ENCODE results near the gene LAIR2.

LAIR2 gene

DNA sequence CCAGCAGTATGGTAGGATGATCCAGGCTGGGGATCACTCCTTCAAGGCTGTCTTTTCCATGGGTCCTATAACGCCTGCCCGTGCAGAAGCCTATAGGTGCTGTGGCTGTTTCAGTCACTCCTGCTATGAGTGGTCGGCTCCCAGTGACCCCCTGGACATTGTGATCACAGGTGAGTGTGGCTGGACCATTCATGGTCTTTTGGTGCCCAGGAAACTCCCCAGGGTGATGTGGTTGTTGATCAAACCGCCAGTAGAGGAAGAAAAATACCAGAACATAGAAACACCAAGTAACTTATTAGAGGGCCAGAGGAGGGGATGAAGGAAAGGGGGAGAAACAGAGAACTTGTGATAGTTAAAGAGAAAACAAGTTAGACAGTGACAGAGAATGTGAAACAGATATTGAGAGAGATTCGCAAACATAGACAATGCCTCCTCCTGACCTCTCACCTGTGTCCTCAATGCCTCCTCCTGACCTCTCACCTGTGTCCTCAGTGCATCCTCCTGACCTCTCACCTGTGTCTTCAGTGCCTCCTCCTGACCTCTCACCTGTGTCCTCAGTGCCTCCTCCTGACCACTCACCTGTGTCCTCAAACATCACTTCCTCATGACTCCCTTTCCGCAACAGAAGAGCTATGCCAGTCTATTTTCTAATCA is 19.4 kb downstream of the LAIR2 start:
- FAIRE-seq (no peak), DNase-seq (ENCODE audit: insufficient read length, low spot score) (no peak)
- no peak for TF ChIP-seq POLR2A (IDR thresholded peaks at IDR 0.05; ENCODE audit: low read depth, low read length)

DNA sequence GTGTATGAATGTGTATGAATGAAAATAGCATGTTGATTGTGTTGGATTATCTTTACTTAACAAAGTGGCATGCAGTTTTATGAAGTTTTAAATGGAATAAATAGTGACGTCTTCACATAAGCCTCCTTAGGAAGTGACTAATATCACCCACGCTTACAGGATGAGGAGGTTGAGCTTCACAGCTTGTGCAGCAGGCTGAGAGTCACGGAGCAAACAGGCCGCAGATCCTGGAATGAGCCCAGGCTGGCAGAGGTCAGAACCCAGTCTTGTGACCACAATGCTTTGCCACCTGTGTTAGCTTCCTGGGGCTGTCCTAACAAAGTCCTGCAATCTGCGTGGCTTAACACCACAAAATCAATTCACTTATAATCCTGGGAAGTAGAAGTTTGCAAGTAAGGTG is 20.8 kb downstream of the LAIR2 start:
- no peak for TF ChIP-seq POLR2A (IDR thresholded peaks at IDR 0.05; ENCODE audit: low read depth, low read length)
- no peak for FAIRE-seq
- peak; percentile 86 for DNase-seq (ENCODE audit: insufficient read length, low spot score)

DNA sequence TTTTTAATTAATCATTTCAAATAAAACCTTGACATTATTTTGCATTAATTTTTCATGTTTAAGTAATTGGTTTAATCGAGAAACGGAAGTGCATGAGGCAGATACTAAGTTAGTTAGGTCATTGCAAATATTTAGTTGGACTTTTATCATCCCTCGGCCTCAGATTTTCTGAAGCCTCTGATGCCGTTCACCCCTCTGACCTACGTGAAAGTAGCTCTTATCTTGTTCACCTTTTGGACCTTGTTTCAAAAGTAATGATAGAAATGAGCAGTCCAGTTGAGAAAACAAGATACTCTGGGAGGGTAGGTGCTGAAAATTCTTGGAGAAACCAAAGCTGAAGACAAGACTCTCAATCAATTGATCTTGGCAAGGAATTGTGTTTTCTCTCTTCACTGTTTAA is 23.0 kb downstream of the LAIR2 start:
- TF ChIP-seq POLR2A (IDR thresholded peaks at IDR 0.05; ENCODE audit: low read depth, low read length) = no peak
- DNase-seq (ENCODE audit: insufficient read length, low spot score) (no peak), FAIRE-seq (no peak)

DNA sequence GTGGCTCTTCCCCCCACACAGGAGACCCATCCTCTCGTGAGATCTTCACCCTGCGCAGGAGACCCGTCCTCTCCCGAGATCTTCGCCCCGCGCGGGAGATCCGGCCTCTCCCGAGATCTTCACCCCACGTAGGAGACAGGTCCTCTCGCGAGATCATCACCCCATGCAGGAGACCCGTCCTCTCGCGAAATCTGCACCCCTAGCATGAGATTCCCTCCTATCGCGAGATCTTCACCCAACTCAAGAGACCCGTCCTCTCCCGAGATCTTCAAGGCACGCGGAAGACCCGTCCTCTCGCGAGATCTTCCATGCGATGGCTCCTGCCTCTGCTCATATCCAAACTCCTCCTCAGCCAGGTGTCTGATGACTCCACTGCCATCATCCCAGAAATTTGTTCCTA is 24.3 kb downstream of the LAIR2 start:
- TF ChIP-seq POLR2A (IDR thresholded peaks at IDR 0.05; ENCODE audit: low read depth, low read length) = no peak
- no peak for FAIRE-seq

DNA sequence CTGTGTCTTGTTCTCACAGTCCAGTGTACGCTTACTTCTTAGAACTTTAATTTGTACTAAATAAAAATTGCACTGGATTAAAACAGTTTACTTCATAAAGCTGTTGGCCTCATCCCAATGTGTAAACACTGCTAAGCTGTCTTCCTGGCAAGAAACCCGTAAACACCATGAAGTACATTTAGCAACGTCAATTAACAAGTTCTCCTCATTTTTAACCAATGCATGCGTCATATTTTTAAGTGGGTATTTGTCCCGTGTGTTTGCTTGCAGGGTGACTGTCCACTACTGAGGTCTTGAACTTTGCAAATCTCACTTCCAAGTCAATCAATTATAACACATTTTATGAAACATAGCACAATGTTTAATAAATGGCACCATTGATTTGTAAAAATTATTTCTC is 28.2 kb downstream of the LAIR2 start:
- no peak for FAIRE-seq
- no peak for TF ChIP-seq POLR2A (IDR thresholded peaks at IDR 0.05; ENCODE audit: low read depth, low read length)
- no peak for DNase-seq (ENCODE audit: insufficient read length, low spot score)

More for the DNA sequence above, 24.3 kb downstream of the LAIR2 start:
- DNase-seq (ENCODE audit: insufficient read length, low spot score) = no peak

DNA sequence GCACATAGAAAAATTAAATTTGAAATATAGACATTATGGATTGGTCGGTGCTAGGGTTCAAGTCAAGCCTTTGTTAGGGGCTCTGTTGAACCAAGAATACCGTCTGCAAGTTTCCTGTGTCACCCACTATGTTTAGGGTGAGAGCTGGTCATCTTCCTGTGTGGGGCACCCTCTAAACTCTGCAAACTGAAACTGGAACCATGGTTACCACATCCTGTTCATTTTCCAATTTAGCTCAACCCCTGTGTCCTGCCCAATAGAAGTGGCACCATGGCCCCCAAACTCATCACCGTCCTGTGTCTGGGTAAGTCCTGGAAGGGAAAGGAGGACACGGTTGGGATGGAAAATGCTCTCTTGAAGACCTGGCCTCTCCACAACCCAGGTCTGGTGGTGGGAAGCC is 29.9 kb downstream of the LAIR2 start:
- FAIRE-seq (no peak), DNase-seq (ENCODE audit: insufficient read length, low spot score) (no peak)
- no peak for TF ChIP-seq POLR2A (IDR thresholded peaks at IDR 0.05; ENCODE audit: low read depth, low read length)

DNA sequence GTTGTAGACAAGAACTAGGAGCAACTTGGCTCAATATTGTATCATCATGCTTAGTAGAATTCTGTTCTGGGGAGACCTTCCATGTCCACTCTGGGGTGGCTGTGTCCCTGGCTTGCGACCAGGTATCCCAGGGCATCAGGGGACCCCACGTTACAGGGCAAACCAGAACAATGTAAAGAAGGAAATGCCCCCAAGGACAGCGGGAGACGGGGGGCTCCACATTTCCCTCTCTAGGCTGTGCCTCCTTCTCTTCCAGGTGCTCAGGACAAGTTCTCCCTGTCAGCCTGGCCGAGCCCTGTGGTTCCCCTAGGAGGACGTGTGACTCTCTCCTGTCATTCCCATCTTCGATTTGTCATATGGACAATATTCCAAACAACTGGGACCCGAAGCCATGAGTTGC is 30.8 kb downstream of the LAIR2 start:
- DNase-seq (ENCODE audit: insufficient read length, low spot score) (no peak), FAIRE-seq (no peak)
- TF ChIP-seq POLR2A (IDR thresholded peaks at IDR 0.05; ENCODE audit: low read depth, low read length) = no peak

DNA sequence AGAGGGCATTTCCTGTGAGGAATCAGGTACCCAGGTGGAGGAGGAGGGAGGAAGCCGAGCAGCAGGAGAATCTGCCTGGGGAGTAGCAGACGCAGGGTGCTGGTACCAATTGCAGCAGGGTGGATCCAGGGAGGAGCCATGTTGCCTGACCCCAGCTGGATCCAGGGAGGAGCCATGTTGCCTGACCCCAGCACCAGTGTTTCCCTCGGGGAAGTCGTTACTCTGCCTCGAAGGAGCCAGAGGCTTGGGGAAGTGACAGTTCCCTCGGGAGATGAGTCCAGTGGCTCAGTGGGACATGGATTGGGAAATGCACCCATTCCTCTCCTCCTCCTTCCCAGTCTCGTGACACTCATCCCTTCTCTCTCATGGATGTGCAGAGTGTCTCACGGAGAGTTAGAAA is 31.5 kb downstream of the LAIR2 start:
- TF ChIP-seq POLR2A (IDR thresholded peaks at IDR 0.05; ENCODE audit: low read depth, low read length) = no peak
- no peak for FAIRE-seq
- DNase-seq (ENCODE audit: insufficient read length, low spot score) = no peak

DNA sequence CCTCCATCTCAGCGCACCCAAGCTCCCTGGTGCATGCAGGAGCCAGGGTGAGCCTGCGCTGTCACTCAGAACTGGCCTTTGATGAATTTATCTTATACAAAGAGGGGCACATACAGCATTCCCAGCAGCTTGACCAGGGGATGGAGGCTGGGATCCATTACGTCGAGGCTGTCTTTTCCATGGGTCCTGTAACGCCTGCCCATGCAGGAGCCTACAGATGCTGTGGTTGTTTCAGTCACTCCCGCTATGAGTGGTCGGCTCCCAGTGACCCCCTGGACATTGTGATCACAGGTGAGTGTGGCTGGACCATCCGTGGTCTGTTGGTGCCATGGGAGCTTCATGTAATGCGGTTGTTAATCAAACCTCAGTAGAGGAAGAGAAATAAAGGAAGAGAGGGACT is 33.0 kb downstream of the LAIR2 start:
- FAIRE-seq (no peak), DNase-seq (ENCODE audit: insufficient read length, low spot score) (no peak)
- no peak for TF ChIP-seq POLR2A (IDR thresholded peaks at IDR 0.05; ENCODE audit: low read depth, low read length)

DNA sequence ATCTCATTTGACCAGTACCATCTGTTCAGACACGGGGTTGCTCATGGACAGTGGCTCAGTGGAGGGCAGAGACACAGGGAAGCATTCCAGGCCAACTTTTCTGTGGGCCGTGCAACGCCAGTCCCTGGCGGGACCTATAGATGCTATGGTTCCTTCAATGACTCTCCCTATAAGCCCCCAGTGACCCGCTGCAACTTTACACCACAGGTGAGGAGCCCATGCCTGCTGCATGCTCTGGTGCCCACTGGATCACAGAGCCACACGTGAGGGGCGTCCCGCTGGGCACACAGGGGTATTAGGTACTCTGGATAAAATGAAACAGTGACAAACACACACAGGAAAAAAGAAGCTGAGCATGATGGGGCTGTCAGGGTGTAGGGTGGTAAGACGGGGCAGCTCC is 34.3 kb downstream of the LAIR2 start:
- DNase-seq (ENCODE audit: insufficient read length, low spot score) (no peak), FAIRE-seq (no peak)
- no peak for TF ChIP-seq POLR2A (IDR thresholded peaks at IDR 0.05; ENCODE audit: low read depth, low read length)

DNA sequence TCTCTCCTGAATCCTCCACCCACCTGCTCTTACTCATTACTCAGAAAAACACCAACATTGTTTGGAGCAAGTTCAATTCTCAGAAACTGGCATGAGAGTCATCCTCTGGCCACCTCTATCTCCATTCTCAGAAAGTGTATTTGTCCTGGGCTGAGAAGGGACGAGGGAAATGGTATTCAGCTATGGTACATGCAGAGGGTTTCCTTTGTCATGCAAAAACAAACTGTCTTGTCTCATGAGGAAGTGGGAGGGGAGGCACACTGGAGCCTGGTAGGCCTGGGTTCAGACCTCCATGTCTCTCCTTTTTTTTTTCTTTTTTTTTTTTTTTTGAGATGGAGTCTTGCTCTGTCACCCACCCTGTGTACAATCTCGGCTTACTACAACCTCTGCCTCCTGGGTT is 39.1 kb downstream of the LAIR2 start:
- FAIRE-seq = no peak
- DNase-seq (ENCODE audit: insufficient read length, low spot score) = no peak
- no peak for TF ChIP-seq POLR2A (IDR thresholded peaks at IDR 0.05; ENCODE audit: low read depth, low read length)

DNA sequence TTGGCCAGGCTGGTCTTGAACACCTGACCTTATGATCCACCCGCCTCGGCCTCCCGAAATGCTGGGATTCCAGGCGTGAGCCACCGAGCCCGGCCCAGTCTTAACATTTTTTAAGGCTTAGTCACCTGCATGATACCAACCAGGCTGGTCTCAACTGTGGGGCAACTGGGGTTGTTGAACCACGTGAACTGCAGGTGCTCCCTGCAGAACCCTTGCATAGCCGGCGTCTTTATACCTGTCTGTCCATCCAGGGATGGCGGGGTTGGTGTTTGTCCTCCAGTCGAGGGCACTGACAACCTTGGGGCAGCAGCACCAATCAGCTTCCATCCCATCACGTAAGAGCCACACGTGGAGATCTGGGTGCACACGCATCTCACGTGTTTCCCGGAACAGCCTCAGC is 46.2 kb downstream of the LAIR2 start:
- FAIRE-seq = no peak
- DNase-seq (ENCODE audit: insufficient read length, low spot score) = no peak
- TF ChIP-seq POLR2A (IDR thresholded peaks at IDR 0.05; ENCODE audit: low read depth, low read length) = no peak

DNA sequence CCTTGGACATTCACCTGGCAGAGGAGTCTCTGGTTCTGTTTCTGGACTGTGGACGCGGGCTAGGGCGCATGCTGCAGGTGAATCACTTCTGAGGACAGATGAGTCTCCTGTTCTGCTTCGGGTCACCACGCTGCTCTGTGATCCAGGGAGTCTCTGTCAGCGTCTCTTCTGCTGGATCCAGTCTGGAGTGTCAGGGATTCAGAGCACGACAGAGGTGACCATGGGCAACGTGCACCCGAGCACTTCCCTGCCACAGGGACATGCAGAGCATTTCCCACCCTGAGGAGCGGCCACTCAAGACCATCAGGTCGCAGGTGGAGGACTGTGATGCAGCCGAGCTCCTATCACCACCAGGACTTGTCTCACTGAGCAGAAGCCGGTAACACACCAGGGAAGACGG is 46.6 kb downstream of the LAIR2 start:
- TF ChIP-seq POLR2A (IDR thresholded peaks at IDR 0.05; ENCODE audit: low read depth, low read length) = no peak
- no peak for DNase-seq (ENCODE audit: insufficient read length, low spot score)
- FAIRE-seq = no peak

DNA sequence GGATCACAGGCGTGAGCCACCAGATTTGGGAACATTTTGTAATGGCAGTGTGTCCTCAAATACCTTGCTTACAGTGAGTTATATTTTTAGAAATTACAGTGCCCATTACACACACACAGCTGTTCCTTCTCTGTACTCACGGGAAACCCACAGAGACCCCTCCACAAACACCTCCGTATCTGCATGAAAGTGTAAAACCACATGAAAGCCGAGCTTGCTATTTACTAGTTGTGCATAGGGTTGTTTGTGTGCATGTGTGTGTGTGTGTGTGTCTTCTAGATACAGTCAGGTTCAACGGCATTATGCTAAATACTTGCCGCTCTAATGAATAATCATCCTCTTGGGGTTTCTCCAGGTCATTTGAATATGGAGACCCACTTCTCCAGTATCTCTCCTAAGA is 48.7 kb downstream of the LAIR2 start:
- no peak for TF ChIP-seq POLR2A (IDR thresholded peaks at IDR 0.05; ENCODE audit: low read depth, low read length)
- no peak for FAIRE-seq
- no peak for DNase-seq (ENCODE audit: insufficient read length, low spot score)

DNA sequence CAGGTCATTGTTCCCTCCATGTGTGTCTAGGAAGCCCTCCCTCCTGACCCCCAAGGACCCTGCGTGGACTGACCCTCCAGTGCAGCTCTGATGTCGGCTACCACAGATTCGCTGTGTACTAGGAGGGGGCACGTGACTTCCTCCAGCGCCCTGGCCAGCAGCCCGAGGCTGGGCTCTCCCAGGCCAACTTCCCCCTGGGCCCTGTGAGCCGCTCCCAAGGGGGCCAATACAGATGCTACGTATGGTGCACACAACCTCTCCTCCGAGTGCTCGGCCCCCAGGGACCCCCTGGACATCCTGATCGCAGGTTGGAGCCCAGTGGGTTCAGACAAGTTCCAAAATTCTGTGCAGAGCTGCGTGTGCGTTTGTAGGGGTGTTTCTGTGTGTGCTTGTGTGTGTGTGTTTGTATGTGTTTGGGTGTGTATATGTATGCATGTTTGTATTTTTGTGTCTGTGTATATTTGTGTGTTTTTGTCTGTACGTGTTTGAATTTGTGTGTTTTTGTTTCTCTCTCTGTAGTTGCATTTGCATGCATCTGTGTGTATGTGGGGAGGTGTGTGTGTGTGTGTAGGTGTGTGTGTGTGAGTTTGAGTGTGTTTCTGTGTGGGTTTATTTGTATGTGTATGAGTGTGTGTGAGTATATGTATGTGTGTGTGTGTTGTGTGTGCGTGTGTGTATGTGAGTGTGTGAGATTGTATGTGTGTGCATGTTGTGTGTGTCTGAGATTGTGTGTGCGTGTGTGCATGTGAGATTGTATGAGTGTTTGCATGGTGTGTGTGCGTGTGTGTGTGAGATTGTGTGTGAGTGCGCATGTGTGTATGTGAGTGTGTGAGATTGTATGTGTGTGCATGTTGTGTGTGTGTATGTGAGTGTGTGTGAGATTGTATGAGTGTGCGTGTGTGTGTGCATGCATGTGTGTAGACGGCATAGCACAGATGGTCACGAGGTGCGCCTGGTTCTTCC is 49.6 kb downstream of the LAIR2 start:
- FAIRE-seq = no peak
- TF ChIP-seq POLR2A (IDR thresholded peaks at IDR 0.05; ENCODE audit: low read depth, low read length) = no peak
- no peak for DNase-seq (ENCODE audit: insufficient read length, low spot score)

All from H54 (cell line).